RWPE2 (cell line): ENCODE data around the gene DMBT1.

ENCODE experiments used
- ATAC-seq: fragments of 200-7000 bp; cut with Tn5 transposase; 3 replicates; pipeline ENCODE4 v1.9.1; 2021; ENCODE audit warnings: low read depth
- DNase-seq: peaks from one replicate; pipeline ENCODE4 v3.0.0-alpha.2; 2020; ENCODE audit warnings: low spot score
- H3K27ac ChIP-seq: fragments of 450-650 bp; 2 replicates; pipeline ENCODE4 v1.5.1; 2017; ENCODE audit warnings: mild to moderate bottlenecking; ENCODE audit not compliant: poor library complexity, severe bottlenecking
- H3K27me3 ChIP-seq: fragments of 250-450 bp; sonication (Bioruptor Pico); 2 replicates; pipeline ENCODE4 v1.5.1; 2021; ENCODE audit warnings: mild to moderate bottlenecking, moderate library complexity; ENCODE audit not compliant: insufficient read depth, poor library complexity, severe bottlenecking
- H3K36me3 ChIP-seq: fragments of 250-450 bp; sonication (Bioruptor Pico); 2 replicates; pipeline ENCODE4 v1.5.1; 2020; ENCODE audit warnings: low read depth, mild to moderate bottlenecking, moderate library complexity
- H3K4me1 ChIP-seq: fragments of 250-450 bp; sonication (Bioruptor Pico); 2 replicates; pipeline ENCODE4 v1.5.1; 2021; ENCODE audit warnings: mild to moderate bottlenecking, moderate library complexity; ENCODE audit not compliant: insufficient read depth, poor library complexity, severe bottlenecking
- H3K4me3 ChIP-seq: fragments of 250-450 bp; sonication (Bioruptor Pico); 2 replicates; pipeline ENCODE4 v1.5.1; 2021; ENCODE audit warnings: mild to moderate bottlenecking, moderate library complexity; ENCODE audit not compliant: severe bottlenecking
- H3K9me3 ChIP-seq: fragments of 250-450 bp; sonication (Bioruptor Pico); 2 replicates; pipeline ENCODE4 v1.5.1; 2021; ENCODE audit warnings: mild to moderate bottlenecking, moderate library complexity; ENCODE audit not compliant: severe bottlenecking
- TF ChIP-seq, protein P1 (sequence below): fragments of 450-650 bp; IDR thresholded peaks from one replicate; pipeline ENCODE4 v1.5.1; 2017; ENCODE audit warnings: mild to moderate bottlenecking, moderate library complexity; ENCODE audit not compliant: poor library complexity, severe bottlenecking

Gene DMBT1

DNA sequence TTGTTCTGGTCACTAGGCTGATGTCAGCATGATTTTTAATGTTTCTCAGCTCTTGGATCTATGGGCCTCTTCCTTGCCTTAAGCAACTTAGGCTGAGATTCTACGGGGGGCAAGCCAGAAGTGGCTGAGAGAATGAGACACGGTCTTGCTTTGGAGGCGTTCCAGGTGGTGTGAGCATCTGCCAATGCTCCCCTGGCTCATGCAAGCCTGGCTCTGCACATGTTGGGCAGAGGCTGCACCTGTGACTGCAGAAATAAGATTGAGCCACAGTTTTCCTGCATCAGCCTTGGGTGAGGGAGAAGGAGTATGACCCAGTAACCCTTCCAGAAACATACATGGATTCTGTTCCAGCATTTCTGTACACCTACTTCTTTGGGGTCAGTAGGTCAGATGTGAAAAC, 97.2 kb downstream of the DMBT1 start:
- no peak for ATAC-seq
- H3K9me3 ChIP-seq = no peaks in the 10 kb centered on the region
- TF ChIP-seq, protein P1, sequence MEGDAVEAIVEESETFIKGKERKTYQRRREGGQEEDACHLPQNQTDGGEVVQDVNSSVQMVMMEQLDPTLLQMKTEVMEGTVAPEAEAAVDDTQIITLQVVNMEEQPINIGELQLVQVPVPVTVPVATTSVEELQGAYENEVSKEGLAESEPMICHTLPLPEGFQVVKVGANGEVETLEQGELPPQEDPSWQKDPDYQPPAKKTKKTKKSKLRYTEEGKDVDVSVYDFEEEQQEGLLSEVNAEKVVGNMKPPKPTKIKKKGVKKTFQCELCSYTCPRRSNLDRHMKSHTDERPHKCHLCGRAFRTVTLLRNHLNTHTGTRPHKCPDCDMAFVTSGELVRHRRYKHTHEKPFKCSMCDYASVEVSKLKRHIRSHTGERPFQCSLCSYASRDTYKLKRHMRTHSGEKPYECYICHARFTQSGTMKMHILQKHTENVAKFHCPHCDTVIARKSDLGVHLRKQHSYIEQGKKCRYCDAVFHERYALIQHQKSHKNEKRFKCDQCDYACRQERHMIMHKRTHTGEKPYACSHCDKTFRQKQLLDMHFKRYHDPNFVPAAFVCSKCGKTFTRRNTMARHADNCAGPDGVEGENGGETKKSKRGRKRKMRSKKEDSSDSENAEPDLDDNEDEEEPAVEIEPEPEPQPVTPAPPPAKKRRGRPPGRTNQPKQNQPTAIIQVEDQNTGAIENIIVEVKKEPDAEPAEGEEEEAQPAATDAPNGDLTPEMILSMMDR = no peak

DNA sequence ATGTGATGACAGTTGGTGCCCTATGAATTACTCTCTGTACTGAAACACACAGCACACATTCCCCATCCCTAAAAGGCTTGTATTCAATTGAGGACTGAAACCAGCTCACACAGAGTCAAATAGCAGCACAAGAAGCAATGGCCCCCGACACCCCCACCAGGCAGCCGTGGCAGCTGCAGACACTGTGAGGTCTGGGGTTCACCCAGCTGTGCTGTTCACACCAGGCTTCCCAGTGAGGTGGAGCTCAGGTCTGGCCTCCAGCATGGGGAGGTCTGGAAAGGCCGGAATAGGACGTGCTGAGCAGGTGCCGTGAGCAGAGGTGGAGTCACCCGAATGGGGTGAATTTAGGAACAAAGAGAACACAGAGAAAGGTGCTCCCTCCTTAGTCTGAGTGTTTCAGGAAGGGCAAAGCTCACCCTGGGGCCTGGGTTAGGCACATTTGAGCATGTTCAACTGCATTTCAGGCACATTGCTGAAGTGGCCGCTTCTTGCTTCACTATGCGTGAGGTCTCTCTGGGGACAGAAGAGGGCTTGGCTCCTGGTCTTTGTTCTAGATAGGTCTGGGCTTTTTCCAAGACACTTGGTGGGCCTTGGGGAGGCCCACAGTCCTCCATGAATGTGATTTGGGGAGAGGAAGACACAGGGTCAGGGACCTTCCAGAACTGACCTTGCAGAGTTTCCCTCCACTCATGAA, 97.9 kb downstream of the DMBT1 start:
- peaks cover 4% of the 10 kb centered on the region for H3K27me3 ChIP-seq
- no peaks in the 10 kb centered on the region for H3K36me3 ChIP-seq
- no peaks in the 10 kb centered on the region for H3K9me3 ChIP-seq
- ATAC-seq = no peak
- no peak overlapping the region for H3K4me3 ChIP-seq
- H3K4me1 ChIP-seq = no peaks in the 10 kb centered on the region
- no peak overlapping the region for H3K27ac ChIP-seq
- TF ChIP-seq, protein P1 = no peak
- DNase-seq = no peak

More for the DNA sequence above, 97.2 kb downstream of the DMBT1 start:
- H3K27ac ChIP-seq = no peak overlapping the region
- peaks cover 4% of the 10 kb centered on the region for H3K27me3 ChIP-seq
- H3K4me3 ChIP-seq = no peak overlapping the region
- H3K36me3 ChIP-seq = no peaks in the 10 kb centered on the region
- no peak for DNase-seq
- no peaks in the 10 kb centered on the region for H3K4me1 ChIP-seq

- H3K4me1 ChIP-seq = no peaks in the 10 kb centered on the region
- H3K4me3 ChIP-seq = no peak overlapping the region
- DNase-seq (no peak), ATAC-seq (no peak)
- H3K36me3 ChIP-seq = no peaks in the 10 kb centered on the region
- no peak overlapping the region for H3K27ac ChIP-seq
- TF ChIP-seq, protein P1 = no peak
- no peaks in the 10 kb centered on the region for H3K9me3 ChIP-seq
- H3K27me3 ChIP-seq = peaks cover 3% of the 10 kb centered on the region
Observed at GRCh38 chr10:122659126-122659525, 98.6 kb downstream of the DMBT1 start.

DNA sequence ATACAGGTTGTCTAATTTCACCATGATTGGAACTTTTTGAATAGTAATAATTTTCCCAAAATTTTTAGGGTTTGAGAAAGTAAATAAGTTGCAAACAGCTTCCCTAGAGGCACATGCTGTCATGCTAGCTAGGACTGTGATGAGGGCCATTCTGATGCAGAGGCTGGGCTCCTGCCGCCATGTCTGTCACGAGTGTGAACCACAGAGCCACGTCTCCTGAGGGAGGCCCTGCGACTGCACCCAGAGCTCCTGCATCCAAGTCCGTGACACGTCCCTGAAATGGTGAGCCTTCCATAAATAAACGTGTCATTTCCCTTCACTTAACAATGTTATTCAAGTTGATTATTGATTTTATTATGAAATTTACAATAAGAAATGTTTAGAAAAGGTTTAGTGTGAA, 99.1 kb downstream of the DMBT1 start:
- Histone ChIP-seq H3K36me3 (no peaks in the 10 kb centered on the region), H3K9me3 (no peaks in the 10 kb centered on the region), H3K27me3 (no peaks in the 10 kb centered on the region), H3K4me1 (no peaks in the 10 kb centered on the region), H3K27ac (no peak overlapping the region), H3K4me3 (no peak overlapping the region)
- TF ChIP-seq, protein P1 = no peak
- ATAC-seq (no peak), DNase-seq (no peak)

DNA sequence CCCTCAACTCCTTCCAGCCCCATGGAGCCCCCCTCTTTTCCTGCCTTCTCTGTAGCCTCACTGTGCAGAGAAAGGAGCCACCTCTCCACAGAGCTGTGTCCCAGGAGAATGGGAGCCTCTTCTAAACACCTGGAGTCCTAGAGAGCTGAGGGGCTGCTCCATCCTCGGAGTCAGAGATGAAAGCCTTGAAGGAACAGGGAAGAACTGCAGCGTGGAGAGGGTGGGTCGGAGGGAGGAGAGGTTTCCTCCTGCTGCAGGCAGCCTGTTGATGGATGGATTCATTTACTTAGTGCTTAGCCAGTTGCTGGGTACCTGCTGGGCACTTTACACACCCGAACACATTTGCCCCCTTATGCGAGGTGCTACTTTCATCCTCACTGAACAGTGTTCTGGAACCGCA, 100.1 kb downstream of the DMBT1 start:
- H3K36me3 ChIP-seq = no peaks in the 10 kb centered on the region
- H3K9me3 ChIP-seq = no peaks in the 10 kb centered on the region
- H3K4me1 ChIP-seq = no peaks in the 10 kb centered on the region
- DNase-seq = no peak
- no peak overlapping the region for H3K4me3 ChIP-seq
- no peak for ATAC-seq
- no peaks in the 10 kb centered on the region for H3K27me3 ChIP-seq
- H3K27ac ChIP-seq = no peak overlapping the region
- TF ChIP-seq, protein P1 = no peak
